GM21825 (cell line): Measurements from ENCODE around the gene COBL.

Source experiments
- ATAC-seq: cut with Tn5 transposase; IDR thresholded peaks from one replicate; pipeline ENCODE4 v1.9.1; 2021; ENCODE audit warnings: mild to moderate bottlenecking, moderate library complexity; ENCODE audit not compliant: unreplicated experiment

Gene COBL

DNA sequence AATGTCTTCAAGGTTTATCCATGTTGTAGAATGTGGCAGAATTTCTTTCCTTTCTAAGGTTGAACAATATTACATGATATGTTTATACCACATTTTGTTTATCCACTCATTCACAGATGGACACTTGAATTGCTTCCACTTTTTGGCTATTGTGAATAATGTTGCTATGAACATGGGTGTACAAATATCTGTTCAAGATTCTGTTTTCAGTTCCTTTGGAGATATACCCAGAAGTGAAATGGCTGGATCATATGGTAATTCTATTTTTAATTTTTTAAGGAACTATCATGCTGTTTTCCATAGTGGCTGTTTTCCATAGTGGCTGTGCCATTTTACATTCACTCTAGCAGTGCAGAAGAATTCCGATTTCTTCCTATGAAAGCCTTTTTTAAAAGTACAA lies 339.2 kb downstream of the COBL start:
- no peak for ATAC-seq

DNA sequence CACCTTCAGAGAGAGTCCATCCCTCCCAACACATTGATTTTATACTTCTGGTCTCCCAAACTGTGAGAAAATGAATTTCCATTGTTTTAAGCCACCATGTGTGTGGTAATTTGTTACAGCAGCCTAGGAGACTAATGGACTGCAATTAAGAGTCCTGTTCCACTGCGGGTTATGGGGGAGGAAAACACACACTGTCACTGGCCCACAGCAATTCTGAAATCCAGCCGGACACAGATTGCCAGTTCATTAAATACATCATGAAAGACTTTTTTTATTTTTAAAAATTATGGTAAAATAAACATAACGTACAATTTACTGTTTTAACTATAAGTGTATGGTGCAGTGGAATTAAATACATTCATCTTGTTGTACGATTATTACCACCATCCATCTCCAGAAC lies 340.5 kb downstream of the COBL start:
- no peak for ATAC-seq

GRCh38 chr7:50974240-50974639 lies 342.4 kb downstream of the COBL start:
- ATAC-seq: no peak

DNA sequence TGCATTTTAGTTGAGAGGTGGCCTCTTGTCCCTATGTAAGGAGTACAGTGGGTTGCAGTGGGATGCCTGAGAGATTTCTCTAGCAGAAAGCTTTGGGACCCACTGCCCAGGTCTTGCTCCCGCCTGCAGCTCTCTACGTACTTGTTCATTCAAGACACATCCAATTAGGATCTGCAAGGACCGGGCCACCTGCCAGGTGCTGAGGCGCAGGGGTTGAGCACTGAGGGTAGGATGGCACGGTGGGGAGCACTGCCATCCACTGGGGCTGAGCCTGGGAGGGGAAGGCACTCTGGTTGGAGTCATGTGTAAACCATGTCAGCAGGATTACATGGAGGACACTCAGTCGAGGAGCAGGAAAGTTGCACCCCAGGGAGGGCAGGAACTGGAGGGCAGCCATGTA lies 342.8 kb downstream of the COBL start:
- ATAC-seq: no peak

GRCh38 chr7:50970092-50970491 lies 346.5 kb downstream of the COBL start:
- ATAC-seq: no peak
